ENCODE data around the gene PABPN1. TPM values are rescaled to one million over a fixed set of nuclear protein-coding genes. Genes with fewer than 3 reads are reported as not detected.

Gene PABPN1
- total and polyA plus RNA-seq, 2 of the 13 experiments (the other 11 are each of a cell fraction or from before 2014, with no cell fraction given): 233 to 524 TPM

- TF ChIP-seq, protein P1, sequence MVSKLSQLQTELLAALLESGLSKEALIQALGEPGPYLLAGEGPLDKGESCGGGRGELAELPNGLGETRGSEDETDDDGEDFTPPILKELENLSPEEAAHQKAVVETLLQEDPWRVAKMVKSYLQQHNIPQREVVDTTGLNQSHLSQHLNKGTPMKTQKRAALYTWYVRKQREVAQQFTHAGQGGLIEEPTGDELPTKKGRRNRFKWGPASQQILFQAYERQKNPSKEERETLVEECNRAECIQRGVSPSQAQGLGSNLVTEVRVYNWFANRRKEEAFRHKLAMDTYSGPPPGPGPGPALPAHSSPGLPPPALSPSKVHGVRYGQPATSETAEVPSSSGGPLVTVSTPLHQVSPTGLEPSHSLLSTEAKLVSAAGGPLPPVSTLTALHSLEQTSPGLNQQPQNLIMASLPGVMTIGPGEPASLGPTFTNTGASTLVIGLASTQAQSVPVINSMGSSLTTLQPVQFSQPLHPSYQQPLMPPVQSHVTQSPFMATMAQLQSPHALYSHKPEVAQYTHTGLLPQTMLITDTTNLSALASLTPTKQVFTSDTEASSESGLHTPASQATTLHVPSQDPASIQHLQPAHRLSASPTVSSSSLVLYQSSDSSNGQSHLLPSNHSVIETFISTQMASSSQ (IDR thresholded peaks at IDR 0.05; ENCODE audit: low read depth): peak; percentile 38; the same call in 1 of the 2 replicates
- TF ChIP-seq, protein P1 (CRISPR knock-in tag; IDR thresholded peaks at IDR 0.05; ENCODE audit: borderline replicate concordance): no peak
- TF ChIP-seq, protein P2, sequence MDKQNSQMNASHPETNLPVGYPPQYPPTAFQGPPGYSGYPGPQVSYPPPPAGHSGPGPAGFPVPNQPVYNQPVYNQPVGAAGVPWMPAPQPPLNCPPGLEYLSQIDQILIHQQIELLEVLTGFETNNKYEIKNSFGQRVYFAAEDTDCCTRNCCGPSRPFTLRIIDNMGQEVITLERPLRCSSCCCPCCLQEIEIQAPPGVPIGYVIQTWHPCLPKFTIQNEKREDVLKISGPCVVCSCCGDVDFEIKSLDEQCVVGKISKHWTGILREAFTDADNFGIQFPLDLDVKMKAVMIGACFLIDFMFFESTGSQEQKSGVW (CRISPR knock-in tag; IDR thresholded peaks at IDR 0.05; ENCODE audit: borderline replicate concordance): no peak
- TF ChIP-seq HNRNPL (IDR thresholded peaks at IDR 0.05; ENCODE audit: low read depth, low read length) (no peak), ZNF550 (CRISPR knock-in tag; IDR thresholded peaks at IDR 0.05; ENCODE audit: borderline replicate concordance) (no peak), ZNF776 (CRISPR knock-in tag; IDR thresholded peaks at IDR 0.05) (0 out of 2 replicates have a peak, but pooled peaks have one; percentile 48), FOXK1 (CRISPR knock-in tag; IDR thresholded peaks at IDR 0.05; ENCODE audit: borderline replicate concordance, low read depth) (peak; percentile 14; the same call in 1 of the 2 replicates), ZNF619 (CRISPR knock-in tag; IDR thresholded peaks at IDR 0.05) (no peak), ATF5 (CRISPR knock-in tag; IDR thresholded peaks at IDR 0.05; ENCODE audit: low read depth) (no peak), MAZ (IDR thresholded peaks at IDR 0.05; ENCODE audit: borderline replicate concordance, low read depth, low read length) (0 out of 2 replicates have a peak, but pooled peaks have one; percentile 20), MAZ (CRISPR knock-in tag; IDR thresholded peaks at IDR 0.05; ENCODE audit: low read depth) (no peak), ATAD3A (CRISPR knock-in tag; IDR thresholded peaks at IDR 0.05) (no peak), THAP8 (CRISPR knock-in tag; IDR thresholded peaks at IDR 0.05; ENCODE audit: borderline replicate concordance) (no peak), ZNF317 (CRISPR knock-in tag; IDR thresholded peaks at IDR 0.05) (peak; percentile 65; the same call in 1 of the 2 replicates), ONECUT2 (CRISPR knock-in tag; IDR thresholded peaks at IDR 0.05) (0 out of 2 replicates have a peak, but pooled peaks have one; percentile 40), NR2F6 (IDR thresholded peaks at IDR 0.05) (peak; percentile 24; the same call in 1 of the 2 replicates), NR2F6 (CRISPR knock-in tag; IDR thresholded peaks at IDR 0.05) (no peak), ELF3 (CRISPR knock-in tag; IDR thresholded peaks at IDR 0.05) (no peak)
- TF ChIP-seq, protein P3, sequence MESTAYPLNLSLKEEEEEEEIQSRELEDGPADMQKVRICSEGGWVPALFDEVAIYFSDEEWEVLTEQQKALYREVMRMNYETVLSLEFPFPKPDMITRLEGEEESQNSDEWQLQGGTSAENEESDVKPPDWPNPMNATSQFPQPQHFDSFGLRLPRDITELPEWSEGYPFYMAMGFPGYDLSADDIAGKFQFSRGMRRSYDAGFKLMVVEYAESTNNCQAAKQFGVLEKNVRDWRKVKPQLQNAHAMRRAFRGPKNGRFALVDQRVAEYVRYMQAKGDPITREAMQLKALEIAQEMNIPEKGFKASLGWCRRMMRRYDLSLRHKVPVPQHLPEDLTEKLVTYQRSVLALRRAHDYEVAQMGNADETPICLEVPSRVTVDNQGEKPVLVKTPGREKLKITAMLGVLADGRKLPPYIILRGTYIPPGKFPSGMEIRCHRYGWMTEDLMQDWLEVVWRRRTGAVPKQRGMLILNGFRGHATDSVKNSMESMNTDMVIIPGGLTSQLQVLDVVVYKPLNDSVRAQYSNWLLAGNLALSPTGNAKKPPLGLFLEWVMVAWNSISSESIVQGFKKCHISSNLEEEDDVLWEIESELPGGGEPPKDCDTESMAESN (CRISPR knock-in tag; conservative IDR thresholded peaks at IDR 0.05): no peak
These were observed 26.3 kb upstream of the PABPN1 start (continued) for GRCh38 chr14:23294734-23295561.
